Dendritic cell treated with granulocyte-macrophage colony-stimulating factor and Interleukin-4, amounts not matched to agents 40 ng/mL and 50 ng/mL, for 4 days (primary cell): ENCODE measurements around the gene FMO5.
A peak's percentile ranks its signal among the peaks of the same experiment; 100 is the strongest.

Experiments used
- H3K27ac Mint-ChIP-seq: one replicate; pipeline ENCODE4 v1.8.0; 2022; ENCODE audit warnings: mild to moderate bottlenecking, mixed read lengths
- H3K27me3 Mint-ChIP-seq: one replicate; pipeline ENCODE4 v1.8.0; 2022; ENCODE audit warnings: mild to moderate bottlenecking, mixed read lengths
- H3K36me3 Mint-ChIP-seq: one replicate; pipeline ENCODE4 v1.8.0; 2022; ENCODE audit warnings: low read depth, mixed read lengths
- H3K4me1 Mint-ChIP-seq: one replicate; pipeline ENCODE4 v1.8.0; 2022; ENCODE audit warnings: low read depth, mixed read lengths
- H3K4me3 Mint-ChIP-seq: one replicate; pipeline ENCODE4 v1.8.0; 2022; ENCODE audit warnings: mild to moderate bottlenecking, moderate library complexity, mixed read lengths
- H3K9me3 Mint-ChIP-seq: one replicate; pipeline ENCODE4 v1.8.0; 2022; ENCODE audit warnings: mixed read lengths
- intact Hi-C: fragments of 100-400 bp; cut with micrococcal nuclease; formaldehyde crosslinking; loops from one replicate; pipeline ENCODE4 v1.15.0; 2022

Gene FMO5, protein sequence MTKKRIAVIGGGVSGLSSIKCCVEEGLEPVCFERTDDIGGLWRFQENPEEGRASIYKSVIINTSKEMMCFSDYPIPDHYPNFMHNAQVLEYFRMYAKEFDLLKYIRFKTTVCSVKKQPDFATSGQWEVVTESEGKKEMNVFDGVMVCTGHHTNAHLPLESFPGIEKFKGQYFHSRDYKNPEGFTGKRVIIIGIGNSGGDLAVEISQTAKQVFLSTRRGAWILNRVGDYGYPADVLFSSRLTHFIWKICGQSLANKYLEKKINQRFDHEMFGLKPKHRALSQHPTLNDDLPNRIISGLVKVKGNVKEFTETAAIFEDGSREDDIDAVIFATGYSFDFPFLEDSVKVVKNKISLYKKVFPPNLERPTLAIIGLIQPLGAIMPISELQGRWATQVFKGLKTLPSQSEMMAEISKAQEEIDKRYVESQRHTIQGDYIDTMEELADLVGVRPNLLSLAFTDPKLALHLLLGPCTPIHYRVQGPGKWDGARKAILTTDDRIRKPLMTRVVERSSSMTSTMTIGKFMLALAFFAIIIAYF

GRCh38 chr1:147225193-147225730 is at the start of gene FMO5:
FMO5 (minus strand) TSS chr1:147225339; CDS start chr1:147225029, 310 bp downstream.
- peaks cover 32% of the 10 kb centered on the region for H3K4me1 Mint-ChIP-seq
- peak within 1 kb of the TSS; percentile 93 for H3K4me3 Mint-ChIP-seq
- peaks cover 15% of the 10 kb centered on the region for H3K36me3 Mint-ChIP-seq
- H3K27ac Mint-ChIP-seq: peak within 1 kb of the TSS; percentile 99
- intact Hi-C loops: loop anchor here (1.0 kb wide), 2 partner anchors 17 to 53 kb away; partner anchors contain the start of genes CHD1L and PRKAB2
- no peaks in the 10 kb centered on the region for H3K9me3 Mint-ChIP-seq
- no peaks in the 10 kb centered on the region for H3K27me3 Mint-ChIP-seq

DNA sequence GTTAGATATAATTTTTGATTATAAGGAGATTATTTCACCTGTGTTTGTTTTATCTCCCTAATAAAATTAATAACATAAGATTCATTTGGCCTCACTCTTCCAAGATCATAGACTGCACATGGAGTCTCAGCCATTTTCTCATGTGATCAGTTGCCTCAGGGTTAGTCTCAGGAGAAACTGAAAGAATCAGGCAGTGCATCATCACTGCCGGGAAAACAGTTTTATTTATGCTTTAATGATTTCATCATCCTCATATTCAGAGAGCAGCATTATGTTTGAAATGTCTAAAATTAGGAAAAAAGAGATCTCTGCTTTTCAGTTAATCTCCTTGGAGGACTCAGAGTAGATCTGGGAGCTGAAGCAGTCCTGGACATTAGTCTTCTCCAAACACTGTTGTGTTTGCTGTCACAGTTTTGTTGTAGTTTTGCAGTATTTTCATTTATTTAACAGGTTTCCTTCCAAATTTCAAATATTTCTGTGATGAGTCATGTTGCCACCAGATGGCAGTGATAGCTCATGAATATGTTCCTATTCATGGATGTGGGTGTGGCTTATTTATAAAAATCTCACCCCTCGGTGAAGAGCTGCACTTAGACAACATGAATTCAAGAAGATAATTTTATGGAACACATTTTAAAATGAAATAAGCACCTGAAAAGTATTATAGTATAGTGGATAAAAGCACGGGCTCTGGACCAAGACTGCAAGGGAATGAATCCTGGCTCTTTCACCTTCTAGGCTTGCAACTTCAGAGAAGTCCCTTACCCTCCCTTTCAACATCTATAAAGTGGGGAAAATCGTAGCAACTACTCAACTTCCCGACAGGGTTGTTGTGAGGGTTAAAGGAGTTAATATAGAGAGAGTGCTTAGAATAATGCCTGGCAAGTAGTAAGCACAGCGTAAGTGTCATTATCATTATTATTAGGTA is 48.5 kb upstream of the FMO5 start:
- intact Hi-C loops: loop anchor here (2.0 kb wide), 2 partner anchors 117 to 619 kb away; no protein-coding TSS in a partner anchor
- no peak overlapping the region for H3K4me3 Mint-ChIP-seq
- no peak overlapping the region for H3K27ac Mint-ChIP-seq
- H3K9me3 Mint-ChIP-seq: no peaks in the 10 kb centered on the region
- H3K36me3 Mint-ChIP-seq: peaks cover 40% of the 10 kb centered on the region
- H3K4me1 Mint-ChIP-seq: no peaks in the 10 kb centered on the region
- H3K27me3 Mint-ChIP-seq: no peaks in the 10 kb centered on the region

DNA sequence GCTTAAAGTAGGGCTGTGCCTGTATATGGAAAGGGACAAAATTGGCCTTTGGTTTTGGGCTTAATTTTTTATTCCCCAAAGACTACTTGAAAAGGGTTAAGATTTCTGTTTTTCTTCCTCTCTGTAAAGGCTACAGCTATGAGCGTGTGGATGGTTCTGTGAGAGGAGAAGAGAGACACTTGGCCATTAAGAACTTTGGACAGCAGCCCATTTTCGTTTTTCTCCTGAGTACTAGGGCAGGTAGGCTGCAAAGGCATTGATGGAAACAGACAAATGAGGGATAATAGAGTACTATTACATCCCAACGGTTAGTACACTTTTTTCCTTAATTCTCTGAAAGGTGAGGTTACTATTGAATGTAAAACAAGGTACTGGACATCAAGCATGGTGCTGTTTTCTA is 46.9 kb upstream of the FMO5 start:
- Mint-ChIP-seq H3K36me3 (peaks cover 56% of the 10 kb centered on the region), H3K4me1 (no peaks in the 10 kb centered on the region), H3K4me3 (no peak overlapping the region), H3K27ac (no peak overlapping the region), H3K9me3 (no peaks in the 10 kb centered on the region), H3K27me3 (no peaks in the 10 kb centered on the region)
- intact Hi-C loops: loop anchor here (2.0 kb wide), 2 partner anchors 119 to 621 kb away; no protein-coding TSS in a partner anchor

- Mint-ChIP-seq H3K4me1 (no peaks in the 10 kb centered on the region), H3K9me3 (no peaks in the 10 kb centered on the region), H3K27ac (no peak overlapping the region), H3K27me3 (no peaks in the 10 kb centered on the region), H3K4me3 (no peak overlapping the region), H3K36me3 (peaks cover 69% of the 10 kb centered on the region)
- intact Hi-C loops: no loop called here
These were observed 45.6 kb upstream of the FMO5 start for GRCh38 chr1:147270721-147271120.

- Mint-ChIP-seq H3K27me3 (no peaks in the 10 kb centered on the region), H3K4me3 (no peak overlapping the region), H3K27ac (no peak overlapping the region), H3K9me3 (no peaks in the 10 kb centered on the region), H3K36me3 (peaks cover 97% of the 10 kb centered on the region), H3K4me1 (no peaks in the 10 kb centered on the region)
- intact Hi-C loops: no loop called here
These were observed 42.6 kb upstream of the FMO5 start for GRCh38 chr1:147267711-147268110.

GRCh38 chr1:147266381-147266780 is 41.2 kb upstream of the FMO5 start:
- Mint-ChIP-seq H3K27ac (no peak overlapping the region), H3K36me3 (peaks cover 97% of the 10 kb centered on the region)

GRCh38 chr1:147264158-147264768 is 39.1 kb upstream of the FMO5 start:
- intact Hi-C loops: no loop called here
- Mint-ChIP-seq H3K9me3 (no peaks in the 10 kb centered on the region), H3K27ac (no peak overlapping the region), H3K27me3 (no peaks in the 10 kb centered on the region), H3K4me3 (no peak overlapping the region), H3K4me1 (no peaks in the 10 kb centered on the region), H3K36me3 (peaks cover 100% of the 10 kb centered on the region)

More at GRCh38 chr1:147266381-147266780, 41.2 kb upstream of the FMO5 start:
- Mint-ChIP-seq H3K4me3 (no peak overlapping the region), H3K27me3 (no peaks in the 10 kb centered on the region), H3K9me3 (no peaks in the 10 kb centered on the region), H3K4me1 (no peaks in the 10 kb centered on the region)
- intact Hi-C loops: no loop called here

DNA sequence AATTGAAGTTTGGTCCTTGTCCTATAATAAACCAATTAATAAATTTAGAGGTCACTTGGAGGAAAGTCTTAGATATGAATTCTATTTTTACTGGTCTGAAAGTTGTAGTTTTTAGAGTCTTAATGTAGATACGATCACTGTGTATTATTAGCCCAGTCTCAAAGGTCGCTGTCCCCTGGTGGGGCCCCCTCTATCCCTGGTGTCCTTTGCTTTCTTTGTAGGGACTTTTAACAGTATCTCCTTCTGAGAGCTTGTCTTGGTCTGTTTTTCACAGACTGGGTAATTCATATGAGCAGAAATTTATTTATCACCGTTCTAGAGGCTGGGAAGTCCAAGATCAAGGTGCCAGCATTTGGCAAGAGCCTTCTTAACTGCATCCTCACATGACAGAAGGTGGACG is 35.8 kb upstream of the FMO5 start:
- Mint-ChIP-seq H3K9me3 (no peaks in the 10 kb centered on the region), H3K27me3 (no peaks in the 10 kb centered on the region), H3K27ac (no peak overlapping the region), H3K36me3 (peaks cover 88% of the 10 kb centered on the region), H3K4me3 (no peak overlapping the region), H3K4me1 (no peaks in the 10 kb centered on the region)
- intact Hi-C loops: no loop called here

GRCh38 chr1:147252540-147252939 is 27.4 kb upstream of the FMO5 start:
- Mint-ChIP-seq H3K9me3 (no peaks in the 10 kb centered on the region), H3K36me3 (peaks cover 48% of the 10 kb centered on the region), H3K4me3 (no peak overlapping the region), H3K27ac (no peak overlapping the region), H3K27me3 (no peaks in the 10 kb centered on the region), H3K4me1 (peaks cover 23% of the 10 kb centered on the region)
- intact Hi-C loops: no loop called here

- no peaks in the 10 kb centered on the region for H3K9me3 Mint-ChIP-seq
- H3K27me3 Mint-ChIP-seq: no peaks in the 10 kb centered on the region
- intact Hi-C loops: loop anchor here (10.0 kb wide), 1 partner anchor 163 kb away; no protein-coding TSS in a partner anchor
- peaks cover 8% of the 10 kb centered on the region for H3K36me3 Mint-ChIP-seq
- no peak overlapping the region for H3K4me3 Mint-ChIP-seq
- peak overlapping the region; percentile 79 for H3K27ac Mint-ChIP-seq
- peaks cover 58% of the 10 kb centered on the region for H3K4me1 Mint-ChIP-seq
These were observed 22.6 kb upstream of the FMO5 start for GRCh38 chr1:147247656-147248238.

GRCh38 chr1:147246910-147247655 is 21.9 kb upstream of the FMO5 start:
- intact Hi-C loops: loop anchor here (10.0 kb wide), 1 partner anchor 162 kb away; no protein-coding TSS in a partner anchor
- H3K36me3 Mint-ChIP-seq: peaks cover 7% of the 10 kb centered on the region
- no peaks in the 10 kb centered on the region for H3K27me3 Mint-ChIP-seq
- H3K4me1 Mint-ChIP-seq: peaks cover 54% of the 10 kb centered on the region
- peak overlapping the region; percentile 17 for H3K4me3 Mint-ChIP-seq
- H3K27ac Mint-ChIP-seq: peak overlapping the region; percentile 79
- H3K9me3 Mint-ChIP-seq: no peaks in the 10 kb centered on the region

DNA sequence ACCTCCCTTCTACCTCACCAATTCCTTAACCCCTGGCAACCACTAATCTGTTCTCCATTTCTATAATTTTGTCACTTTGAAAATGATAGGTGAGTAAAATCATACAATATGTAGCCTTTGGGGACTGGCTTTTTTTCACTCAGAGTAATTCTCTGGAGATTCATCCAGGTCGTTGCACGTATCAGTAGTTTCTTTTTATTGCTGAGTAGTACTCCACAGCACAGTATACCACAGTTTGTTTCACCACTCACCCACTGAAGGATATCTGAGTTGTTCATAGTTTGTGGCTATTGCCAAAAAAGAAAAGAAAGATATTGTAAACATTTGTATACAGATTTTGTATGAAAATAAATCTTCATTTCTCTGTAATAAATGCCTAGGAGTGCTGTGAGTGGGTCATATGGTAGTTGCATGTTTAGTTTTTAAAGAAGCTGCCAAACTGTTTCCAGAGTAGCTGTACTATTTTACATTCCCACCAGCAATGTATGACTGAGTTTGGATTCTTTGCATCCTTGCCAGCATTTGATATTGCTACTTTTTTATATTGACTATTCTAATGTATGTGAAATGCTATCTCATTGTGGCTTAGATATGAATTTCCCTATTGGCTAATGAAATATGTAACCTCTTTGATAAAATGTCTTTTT is 21.0 kb upstream of the FMO5 start:
- H3K27ac Mint-ChIP-seq: peak overlapping the region; percentile 79
- H3K4me3 Mint-ChIP-seq: no peak overlapping the region
- peaks cover 6% of the 10 kb centered on the region for H3K36me3 Mint-ChIP-seq
- intact Hi-C loops: loop anchor here (10.0 kb wide), 1 partner anchor 161 kb away; no protein-coding TSS in a partner anchor
- H3K9me3 Mint-ChIP-seq: no peaks in the 10 kb centered on the region
- no peaks in the 10 kb centered on the region for H3K27me3 Mint-ChIP-seq
- H3K4me1 Mint-ChIP-seq: peaks cover 54% of the 10 kb centered on the region
